Measurements from ENCODE around the gene MICOS13.

Gene MICOS13

GRCh38 chr19:5628461-5628860 lies 51.9 kb downstream of the MICOS13 start:
- no peak for DNase-seq (ENCODE audit: low spot score)

More at GRCh38 chr19:5628461-5628860, 51.9 kb downstream of the MICOS13 start:
- no peak for TF ChIP-seq CTCF (IDR thresholded peaks at IDR 0.05; ENCODE audit: extremely low read depth, missing control alignments)
